Measurements from ENCODE around the gene GDPD4. TPM values are rescaled to one million over a fixed set of nuclear protein-coding genes. Genes with fewer than 3 reads are reported as not detected.

Gene GDPD4
- total and polyA plus RNA-seq, 10 donors = 0.07 to 1.6 (median 0.22) TPM; not detected in 6

GRCh38 chr11:77267962-77268361 lies 33.5 kb downstream of the GDPD4 start:
- Histone ChIP-seq H3K36me3 (no peaks in the 10 kb centered on the region), H3K27ac (no peak overlapping the region), H3K4me1 (no peaks in the 10 kb centered on the region), H3K9me3 (peaks cover 0 to 17% (median 11%) of the 10 kb centered on the region in 8 donors), H3K27me3 (replicated peaks in 1 of 7) (no peaks in the 10 kb centered on the region), H3K4me3 (no peak overlapping the region)
- TF ChIP-seq POLR2A (IDR thresholded peaks at IDR 0.05) = no peak
- TF ChIP-seq CTCF (IDR thresholded peaks at IDR 0.05 in 8 of 11, conservative IDR thresholded peaks at IDR 0.05 in 3 of 11) = no peak
- no peak for TF ChIP-seq POLR2AphosphoS5 (IDR thresholded peaks at IDR 0.05)
- intact Hi-C loops (cut with DNase I; ENCODE audit: low total_unique reads) = no loop called here
- DNase-seq = no peak
- 90 to 99% (median 93%) methylated on average over 2 of the region's 2 CpGs for WGBS, 5 donors

- H3K4me1 ChIP-seq = no peaks in the 10 kb centered on the region
- H3K27ac ChIP-seq = no peak overlapping the region
- DNase-seq = no peak
- peaks cover 0 to 29% (median 23%) of the 10 kb centered on the region in 8 donors for H3K9me3 ChIP-seq
- no peak for TF ChIP-seq POLR2AphosphoS5 (IDR thresholded peaks at IDR 0.05)
- no peak for TF ChIP-seq POLR2A (IDR thresholded peaks at IDR 0.05)
- TF ChIP-seq CTCF (IDR thresholded peaks at IDR 0.05 in 8 of 11, conservative IDR thresholded peaks at IDR 0.05 in 3 of 11) = no peak
- WGBS, 5 donors = 81 to 95% (median 88%) methylated on average over 1 of the region's 1 CpG
- H3K4me3 ChIP-seq = no peak overlapping the region
- no peaks in the 10 kb centered on the region for H3K36me3 ChIP-seq
- intact Hi-C loops (cut with DNase I; ENCODE audit: low total_unique reads) = no loop called here
- H3K27me3 ChIP-seq (replicated peaks in 1 of 7) = no peaks in the 10 kb centered on the region
These were observed 34.7 kb downstream of the GDPD4 start for GRCh38 chr11:77266766-77267165.

GRCh38 chr11:77262803-77263202 lies 38.7 kb downstream of the GDPD4 start:
- Histone ChIP-seq H3K9me3 (peaks cover 0 to 37% (median 30%) of the 10 kb centered on the region in 8 donors), H3K36me3 (no peaks in the 10 kb centered on the region), H3K27me3 (replicated peaks in 1 of 7) (no peaks in the 10 kb centered on the region), H3K4me1 (no peaks in the 10 kb centered on the region), H3K4me3 (no peak overlapping the region), H3K27ac (no peak overlapping the region)
- no peak for TF ChIP-seq POLR2AphosphoS5 (IDR thresholded peaks at IDR 0.05)
- TF ChIP-seq POLR2A (IDR thresholded peaks at IDR 0.05) = no peak
- no peak for TF ChIP-seq CTCF (IDR thresholded peaks at IDR 0.05 in 8 of 11, conservative IDR thresholded peaks at IDR 0.05 in 3 of 11)
- no peak for DNase-seq
- intact Hi-C loops (cut with DNase I; ENCODE audit: low total_unique reads) = no loop called here

GRCh38 chr11:77259641-77260040 lies 41.8 kb downstream of the GDPD4 start:
- peaks cover 0 to 37% (median 30%) of the 10 kb centered on the region in 8 donors for H3K9me3 ChIP-seq

More at GRCh38 chr11:77259641-77260040, 41.8 kb downstream of the GDPD4 start:
- no peak overlapping the region for H3K4me3 ChIP-seq
- intact Hi-C loops (cut with DNase I; ENCODE audit: low total_unique reads) = no loop called here
- no peaks in the 10 kb centered on the region for H3K4me1 ChIP-seq
- no peak for DNase-seq
- 87 to 94% (median 92%) methylated on average over 2 of the region's 2 CpGs for WGBS, 5 donors
- TF ChIP-seq CTCF (IDR thresholded peaks at IDR 0.05 in 8 of 11, conservative IDR thresholded peaks at IDR 0.05 in 3 of 11) (no peak), POLR2AphosphoS5 (IDR thresholded peaks at IDR 0.05) (no peak), POLR2A (IDR thresholded peaks at IDR 0.05) (no peak)
- no peak overlapping the region for H3K27ac ChIP-seq
- peaks cover 0 to 6% (median 0%) of the 10 kb centered on the region in 7 donors for H3K27me3 ChIP-seq (replicated peaks in 1 of 7)
- no peaks in the 10 kb centered on the region for H3K36me3 ChIP-seq

All from spleen (tissue), 11 donors.